OCI-LY1 (cell line): ENCODE results near the gene RPL22.

Experiments used
- CTCF ChIP-seq: fragments of 200-600 bp; sonication (generic), shearing (Covaris generic); IDR thresholded peaks from 2 replicates; pipeline ENCODE4 v1.5.1; 2017; ENCODE audit warnings: mild to moderate bottlenecking, antibody characterized with exemption, low read length, moderate library complexity, mixed read lengths
- EZH2 ChIP-seq: fragments of 200-600 bp; sonication (generic), shearing (Covaris generic); IDR thresholded peaks from 2 replicates; pipeline ENCODE4 v1.8.0; 2017; ENCODE audit warnings: borderline replicate concordance, mixed run types, mild to moderate bottlenecking, antibody characterized with exemption, low read length, moderate library complexity, mixed read lengths

- TF ChIP-seq CTCF, result no peak
- TF ChIP-seq EZH2, result no peak
These were observed 37.1 kb downstream of the RPL22 start for GRCh38 chr1:6162341-6162740.
